GM21515 (cell line): ENCODE data around the gene PURB.
A peak's percentile ranks its signal among the peaks of the same experiment; 100 is the strongest.
"Not testable (repeated sequence)": the region's sequence is repeated elsewhere in the genome, so short reads cannot be mapped to it uniquely, and the experiment has no call there.

Source experiments
- ATAC-seq: cut with Tn5 transposase; IDR thresholded peaks from one replicate; pipeline ENCODE4 v1.9.1; 2021; ENCODE audit not compliant: unreplicated experiment

Gene PURB

GRCh38 chr7:44854644-44855364 lies 30.5 kb downstream of the PURB start:
- no peak for ATAC-seq

GRCh38 chr7:44853391-44853790 lies 31.9 kb downstream of the PURB start:
- no peak for ATAC-seq

DNA sequence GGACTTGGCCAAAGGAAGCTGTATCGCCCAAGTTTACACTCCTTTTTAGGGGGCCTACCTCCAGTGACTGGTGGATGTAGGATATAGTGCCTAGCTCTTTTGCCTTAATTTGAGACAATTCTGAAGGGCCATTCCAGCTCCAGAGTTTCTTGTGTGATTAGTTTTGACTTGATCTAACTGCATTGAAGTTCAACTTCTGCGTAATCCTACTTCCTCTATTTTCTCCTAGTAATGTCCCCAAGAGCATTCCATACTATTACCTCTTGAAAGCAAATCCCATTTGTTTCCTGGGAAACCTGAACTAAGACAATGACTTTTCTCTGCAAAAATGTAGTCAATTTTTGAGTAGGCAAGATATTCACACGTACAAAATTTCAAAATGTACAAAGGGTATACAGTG lies 32.7 kb downstream of the PURB start:
- no peak for ATAC-seq

- no peak for ATAC-seq
Observed at GRCh38 chr7:44849885-44850544, 35.3 kb downstream of the PURB start.

GRCh38 chr7:44849259-44849884 lies 36.0 kb downstream of the PURB start:
- ATAC-seq = no peak

DNA sequence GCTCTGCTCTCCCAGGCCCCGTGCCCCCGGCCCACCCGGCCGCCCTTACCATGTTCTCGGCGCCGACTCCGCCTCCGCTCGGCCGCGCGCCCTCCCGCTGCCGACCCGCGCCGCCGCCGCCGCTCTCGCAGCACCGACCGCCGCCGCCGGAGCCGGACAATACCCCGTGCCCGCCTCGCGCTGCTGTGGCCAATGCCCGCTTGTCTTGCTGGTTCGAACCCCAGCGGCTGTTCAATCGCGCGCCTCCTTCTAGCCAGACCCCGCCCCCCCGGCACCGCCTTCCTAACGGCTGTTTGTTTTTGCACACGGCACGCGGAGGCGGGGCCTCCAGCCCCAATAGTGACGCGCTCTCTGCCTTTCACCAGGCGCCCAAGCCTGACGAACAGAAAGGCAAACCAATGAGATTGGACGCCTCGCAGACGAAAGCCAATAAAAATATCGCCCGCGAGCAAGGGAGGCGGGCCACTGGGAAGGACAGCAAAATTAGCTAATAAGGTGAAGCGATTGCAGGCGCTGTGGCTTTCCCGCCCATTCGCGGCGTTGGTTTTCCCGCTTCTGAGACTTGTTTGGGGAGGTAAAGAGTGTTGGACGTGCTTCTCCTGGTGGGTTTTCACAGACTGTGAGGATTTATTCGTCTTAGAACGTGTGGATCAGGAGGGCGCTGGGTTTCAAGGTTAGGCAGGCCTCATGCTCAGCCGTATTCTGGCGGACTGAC lies 37.3 kb downstream of the PURB start, which contains the start of gene H2AZ2:
TSS of gene H2AZ2 (minus strand) at position 168 of the 715 bp plus-strand sequence. CDS start at position 52, 116 bp downstream.
- peak; percentile 85 for ATAC-seq

GRCh38 chr7:44847509-44847919 lies 37.8 kb downstream of the PURB start:
- peak; percentile 66 for ATAC-seq

DNA sequence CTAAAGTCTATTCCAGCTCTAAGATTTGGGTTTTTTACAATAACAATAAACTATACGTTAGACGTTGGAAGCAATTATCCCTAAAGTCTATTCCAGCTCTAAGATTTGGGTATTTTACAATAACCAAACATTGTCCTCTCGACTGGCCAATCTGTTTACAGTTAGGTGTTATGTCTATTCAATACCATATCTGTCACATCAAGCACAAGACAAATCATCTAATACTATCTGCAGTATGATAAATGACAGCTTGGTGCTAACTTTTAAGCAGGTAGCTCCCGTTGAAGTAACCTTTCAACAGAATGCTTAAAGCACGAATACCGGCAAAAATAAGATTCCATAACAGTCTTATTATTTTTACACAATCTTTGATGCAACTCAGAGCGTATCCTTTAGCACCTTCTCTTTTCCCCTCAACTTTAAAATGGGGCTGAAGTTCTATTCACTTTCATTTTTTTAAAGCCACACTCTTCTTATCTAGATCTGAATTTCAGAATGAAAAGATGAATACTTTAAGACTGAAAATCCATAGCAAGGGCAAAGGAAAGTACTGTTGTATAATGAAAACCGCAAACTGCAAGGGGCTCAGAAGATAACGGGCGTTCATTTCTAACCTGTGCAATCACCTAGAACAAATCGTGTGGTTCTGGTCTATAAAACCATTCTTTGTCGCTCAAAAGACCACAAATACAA lies 38.4 kb downstream of the PURB start:
- ATAC-seq = no peak

GRCh38 chr7:44846390-44846789 lies 38.9 kb downstream of the PURB start:
- not testable (repeated sequence) for ATAC-seq

DNA sequence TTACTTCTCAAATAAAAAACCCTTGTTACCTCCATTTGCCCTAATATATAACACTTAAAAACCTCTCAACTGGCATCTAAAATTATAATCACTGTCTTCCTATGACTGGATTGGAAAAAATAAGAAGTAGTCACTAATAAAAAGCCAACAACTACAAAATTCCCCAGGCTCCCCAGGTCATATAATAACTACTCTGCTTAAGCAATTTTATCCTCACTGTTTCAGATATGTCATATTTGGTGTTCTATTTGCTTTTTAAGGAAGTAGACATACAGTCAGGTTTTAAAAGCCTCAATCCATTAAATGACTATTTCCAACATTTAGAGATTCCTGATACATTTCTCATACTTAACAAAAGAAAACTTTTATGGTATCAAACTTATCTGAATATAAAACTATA lies 39.9 kb downstream of the PURB start:
- ATAC-seq = no peak

GRCh38 chr7:44843440-44843839 lies 41.9 kb downstream of the PURB start:
- not testable (repeated sequence) for ATAC-seq

GRCh38 chr7:44842675-44843074 lies 42.7 kb downstream of the PURB start:
- not testable (repeated sequence) for ATAC-seq

GRCh38 chr7:44838751-44839150 lies 46.6 kb downstream of the PURB start:
- ATAC-seq = no peak

DNA sequence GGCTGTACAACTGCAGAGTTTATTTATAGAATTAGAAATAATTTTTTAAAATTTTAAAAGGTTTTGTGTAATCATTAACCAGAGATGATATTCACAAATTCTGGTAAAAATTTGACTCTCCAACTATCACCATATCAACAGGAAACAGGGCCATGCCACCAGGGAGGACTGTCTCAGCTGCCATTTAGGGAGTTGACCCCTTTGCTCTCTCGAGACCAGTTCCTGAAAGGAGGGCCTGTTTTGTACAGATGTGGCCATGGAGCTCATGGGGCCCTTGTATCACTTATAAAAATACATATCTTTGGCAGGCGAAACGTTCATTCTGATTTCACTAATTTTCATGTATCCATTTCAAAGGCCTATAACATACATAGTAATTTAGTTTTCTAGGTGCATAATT lies 57.8 kb downstream of the PURB start:
- ATAC-seq = no peak
